OCI-LY7 (cell line): ENCODE measurements around the gene DCC.

Experiments used
- EZH2phosphoT487 ChIP-seq: fragments of 200-600 bp; sonication (generic); IDR thresholded peaks from 2 replicates; pipeline ENCODE4 v1.6.1; 2018; ENCODE audit warnings: low read depth, borderline replicate concordance, mild to moderate bottlenecking, mixed run types, antibody characterized with exemption, low read length, moderate library complexity, mixed read lengths
- TF ChIP-seq, protein P1 (sequence below): fragments of 200-600 bp; sonication (generic); conservative IDR thresholded peaks from 2 replicates; pipeline ENCODE4 v1.5.1; 2014; ENCODE audit warnings: mild to moderate bottlenecking, antibody characterized with exemption, low read length, moderate library complexity, mixed read lengths

DNA sequence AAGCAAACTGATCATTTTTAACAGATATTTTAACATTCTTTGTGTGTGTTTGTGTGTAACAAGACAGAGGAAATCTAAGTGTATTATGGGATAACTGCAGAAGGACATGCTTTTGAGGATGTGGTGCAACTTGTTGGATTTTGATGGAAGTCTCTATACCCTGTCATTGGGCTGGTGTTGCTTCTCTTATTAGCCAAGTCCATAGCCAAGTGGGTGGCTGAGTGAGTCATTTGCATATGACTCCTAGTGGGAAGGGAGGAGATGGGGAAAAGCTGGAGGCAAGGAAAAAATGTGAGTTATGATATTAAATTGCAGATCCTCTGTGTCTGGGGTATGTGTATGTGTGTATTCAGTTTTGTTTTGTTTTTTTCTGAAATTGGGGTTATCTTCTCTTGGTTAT, 879.9 kb downstream of the DCC start:
- TF ChIP-seq, protein P1, sequence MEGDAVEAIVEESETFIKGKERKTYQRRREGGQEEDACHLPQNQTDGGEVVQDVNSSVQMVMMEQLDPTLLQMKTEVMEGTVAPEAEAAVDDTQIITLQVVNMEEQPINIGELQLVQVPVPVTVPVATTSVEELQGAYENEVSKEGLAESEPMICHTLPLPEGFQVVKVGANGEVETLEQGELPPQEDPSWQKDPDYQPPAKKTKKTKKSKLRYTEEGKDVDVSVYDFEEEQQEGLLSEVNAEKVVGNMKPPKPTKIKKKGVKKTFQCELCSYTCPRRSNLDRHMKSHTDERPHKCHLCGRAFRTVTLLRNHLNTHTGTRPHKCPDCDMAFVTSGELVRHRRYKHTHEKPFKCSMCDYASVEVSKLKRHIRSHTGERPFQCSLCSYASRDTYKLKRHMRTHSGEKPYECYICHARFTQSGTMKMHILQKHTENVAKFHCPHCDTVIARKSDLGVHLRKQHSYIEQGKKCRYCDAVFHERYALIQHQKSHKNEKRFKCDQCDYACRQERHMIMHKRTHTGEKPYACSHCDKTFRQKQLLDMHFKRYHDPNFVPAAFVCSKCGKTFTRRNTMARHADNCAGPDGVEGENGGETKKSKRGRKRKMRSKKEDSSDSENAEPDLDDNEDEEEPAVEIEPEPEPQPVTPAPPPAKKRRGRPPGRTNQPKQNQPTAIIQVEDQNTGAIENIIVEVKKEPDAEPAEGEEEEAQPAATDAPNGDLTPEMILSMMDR: no peak
- no peak for TF ChIP-seq EZH2phosphoT487
